Measurements from ENCODE around the gene FGD4. TPM values are rescaled to one million over a fixed set of nuclear protein-coding genes. Genes with fewer than 3 reads are reported as not detected.

The FGD4 gene
- total RNA-seq, 4 donors from 2014 or later, result 13.8 to 34.6 (median 20.8) TPM

- TF ChIP-seq CTCF (IDR thresholded peaks at IDR 0.05) (no peak), POLR2A (IDR thresholded peaks at IDR 0.05) (no peak)
- H3K9me3 ChIP-seq, result no peaks in the 10 kb centered on the region
- no peak overlapping the region for H3K27ac ChIP-seq
- H3K4me3 ChIP-seq, result no peak overlapping the region
- DNase-seq, result no peak
- no peaks in the 10 kb centered on the region for H3K4me1 ChIP-seq
- no peaks in the 10 kb centered on the region for H3K36me3 ChIP-seq
- H3K27me3 ChIP-seq, result no peaks in the 10 kb centered on the region
- intact Hi-C loops (cut with DNase I; ENCODE audit: low total_unique reads), result no loop called here
These were observed 190.0 kb downstream of the FGD4 start for GRCh38 chr12:32589165-32589865.

- Histone ChIP-seq H3K27ac (no peak overlapping the region), H3K36me3 (no peaks in the 10 kb centered on the region), H3K4me3 (no peak overlapping the region), H3K27me3 (no peaks in the 10 kb centered on the region), H3K9me3 (no peaks in the 10 kb centered on the region), H3K4me1 (no peaks in the 10 kb centered on the region)
- TF ChIP-seq CTCF (IDR thresholded peaks at IDR 0.05), result no peak
- TF ChIP-seq POLR2A (IDR thresholded peaks at IDR 0.05), result no peak
- intact Hi-C loops (cut with DNase I; ENCODE audit: low total_unique reads), result no loop called here
- no peak for DNase-seq
These were observed 195.9 kb downstream of the FGD4 start for GRCh38 chr12:32595251-32595650.

- H3K27me3 ChIP-seq, result no peaks in the 10 kb centered on the region
- no peak for DNase-seq
- intact Hi-C loops (cut with DNase I; ENCODE audit: low total_unique reads), result no loop called here
- no peak overlapping the region for H3K27ac ChIP-seq
- H3K9me3 ChIP-seq, result no peaks in the 10 kb centered on the region
- H3K36me3 ChIP-seq, result no peaks in the 10 kb centered on the region
- H3K4me3 ChIP-seq, result no peak overlapping the region
- no peaks in the 10 kb centered on the region for H3K4me1 ChIP-seq
- TF ChIP-seq CTCF (IDR thresholded peaks at IDR 0.05), result no peak
These were observed 196.7 kb downstream of the FGD4 start for GRCh38 chr12:32596030-32596429.

GRCh38 chr12:32598688-32599087 lies 199.3 kb downstream of the FGD4 start:
- no peak for DNase-seq
- Histone ChIP-seq H3K9me3 (no peaks in the 10 kb centered on the region), H3K36me3 (no peaks in the 10 kb centered on the region), H3K27me3 (no peaks in the 10 kb centered on the region), H3K4me1 (no peaks in the 10 kb centered on the region), H3K27ac (no peak overlapping the region), H3K4me3 (no peak overlapping the region)
- intact Hi-C loops (cut with DNase I; ENCODE audit: low total_unique reads), result no loop called here
- TF ChIP-seq CTCF (IDR thresholded peaks at IDR 0.05), result no peak
- no peak for TF ChIP-seq POLR2A (IDR thresholded peaks at IDR 0.05)

- Histone ChIP-seq H3K4me1 (no peaks in the 10 kb centered on the region), H3K27ac (no peak overlapping the region), H3K9me3 (no peaks in the 10 kb centered on the region), H3K36me3 (no peaks in the 10 kb centered on the region), H3K27me3 (no peaks in the 10 kb centered on the region), H3K4me3 (no peak overlapping the region)
- TF ChIP-seq POLR2A (IDR thresholded peaks at IDR 0.05) (no peak), CTCF (IDR thresholded peaks at IDR 0.05) (no peak)
- intact Hi-C loops (cut with DNase I; ENCODE audit: low total_unique reads), result no loop called here
- no peak for DNase-seq
These were observed 201.3 kb downstream of the FGD4 start for GRCh38 chr12:32600681-32601080.
